Measurements from ENCODE around the gene ACSM2B. TPM values are rescaled to one million over a fixed set of nuclear protein-coding genes. Genes with fewer than 3 reads are reported as not detected.
"Not testable (repeated sequence)": the region's sequence is repeated elsewhere in the genome, so short reads cannot be mapped to it uniquely, and the experiment has no call there.

The ACSM2B gene
- total RNA-seq, 1 experiment from 2014 or later: not detected

DNA sequence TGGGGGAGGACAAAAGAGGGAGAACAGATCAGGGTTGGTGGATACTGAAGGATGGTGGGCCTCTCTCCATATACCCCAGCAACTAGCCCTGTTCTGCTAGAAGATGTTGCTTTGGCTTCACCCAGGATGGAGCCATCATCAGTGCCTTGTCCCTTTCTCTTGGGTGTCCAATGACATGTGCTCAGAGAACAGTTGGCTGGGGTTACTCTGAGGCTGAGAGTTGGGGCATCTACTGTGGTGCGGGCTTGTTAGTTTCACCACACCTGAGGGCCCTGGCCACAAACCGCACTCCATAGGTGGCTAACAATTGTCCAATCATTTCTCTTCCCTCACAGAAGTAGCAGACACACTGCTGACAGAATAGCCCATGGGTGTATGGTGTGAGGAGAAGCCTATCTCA lies 18.9 kb upstream of the ACSM2B start:
- DNase-seq (ENCODE audit: low read depth): not testable (repeated sequence)

DNA sequence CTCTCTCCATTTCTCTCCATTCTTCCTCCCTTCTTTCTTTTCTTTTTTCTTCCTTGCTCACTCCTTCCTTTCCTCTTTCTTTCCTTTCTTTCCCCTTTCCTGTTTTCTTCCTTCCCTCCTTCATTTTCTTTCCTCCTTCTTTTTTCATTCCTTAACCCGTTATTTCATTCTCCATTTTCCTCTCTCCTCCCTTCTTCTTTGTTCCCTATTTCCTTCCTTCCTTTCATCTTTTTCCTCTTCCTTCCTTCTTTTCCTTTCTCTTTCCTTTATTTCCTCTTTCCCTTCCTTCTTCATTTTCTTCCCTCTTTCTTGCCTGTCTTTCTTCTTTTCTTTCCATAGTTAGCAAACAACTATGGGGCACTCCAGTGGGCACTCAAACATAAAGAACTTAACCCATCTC lies 16.6 kb upstream of the ACSM2B start:
- not testable (repeated sequence) for DNase-seq (ENCODE audit: low read depth)

DNA sequence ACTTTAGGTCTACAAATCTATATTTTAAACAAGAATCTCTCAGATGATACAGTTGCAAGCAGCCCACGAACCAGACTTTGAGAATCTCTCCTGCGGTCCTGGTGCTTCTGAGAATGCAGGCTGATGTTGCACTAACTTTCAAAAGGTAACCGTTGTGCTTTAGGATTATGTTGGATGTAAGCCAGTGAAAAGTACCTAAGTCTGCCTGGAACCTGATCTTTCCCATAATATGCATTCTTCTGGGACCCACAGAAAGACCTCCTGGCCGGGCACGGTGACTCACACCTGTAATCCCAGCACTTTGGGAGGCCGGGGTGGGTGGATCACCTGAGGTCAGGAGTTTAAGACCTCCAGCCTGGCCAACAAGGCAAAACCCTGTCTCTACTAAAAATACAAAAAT lies 13.3 kb upstream of the ACSM2B start:
- not testable (repeated sequence) for DNase-seq (ENCODE audit: low read depth)

DNA sequence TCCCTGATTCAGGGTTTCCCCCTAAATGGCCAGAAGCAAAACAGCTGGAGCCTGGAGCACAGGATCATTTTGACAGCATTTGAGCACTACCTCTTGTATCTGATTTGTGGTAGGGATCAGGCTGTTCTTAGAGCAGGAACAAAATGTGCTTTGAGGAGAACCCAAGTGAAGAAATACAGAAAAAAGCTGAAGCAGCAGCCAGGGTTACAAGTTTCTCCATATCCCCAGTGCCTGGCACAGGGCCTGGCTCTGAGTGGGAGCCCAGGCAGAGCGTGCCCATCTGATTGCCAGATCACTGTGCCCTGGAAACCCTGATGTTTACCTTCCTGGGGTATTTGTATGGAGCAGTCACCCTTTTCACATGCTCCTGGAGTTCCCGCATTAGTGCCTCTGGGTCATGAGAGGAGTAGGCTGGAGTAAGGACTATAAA lies 11.5 kb upstream of the ACSM2B start:
- DNase-seq (ENCODE audit: low read depth): not testable (repeated sequence)

DNA sequence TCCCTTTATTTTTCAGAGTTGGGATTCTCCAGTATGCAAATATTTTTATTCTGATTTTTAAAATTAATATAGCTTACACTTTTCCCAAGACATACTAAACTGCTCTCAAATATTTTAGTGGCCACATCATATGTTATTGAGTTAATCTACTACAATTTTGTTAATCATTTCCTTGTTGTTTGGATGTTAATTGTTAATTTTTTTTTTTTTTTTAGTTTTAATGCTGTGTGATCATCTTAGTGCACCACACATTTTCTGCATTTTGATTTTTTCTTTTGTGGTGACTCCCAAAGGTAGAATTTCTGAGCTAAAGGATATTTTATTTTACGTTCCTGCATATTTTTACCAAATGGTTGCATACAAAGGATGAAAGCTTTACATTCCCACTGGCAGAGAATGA lies 10.5 kb upstream of the ACSM2B start:
- not testable (repeated sequence) for DNase-seq (ENCODE audit: low read depth)

DNA sequence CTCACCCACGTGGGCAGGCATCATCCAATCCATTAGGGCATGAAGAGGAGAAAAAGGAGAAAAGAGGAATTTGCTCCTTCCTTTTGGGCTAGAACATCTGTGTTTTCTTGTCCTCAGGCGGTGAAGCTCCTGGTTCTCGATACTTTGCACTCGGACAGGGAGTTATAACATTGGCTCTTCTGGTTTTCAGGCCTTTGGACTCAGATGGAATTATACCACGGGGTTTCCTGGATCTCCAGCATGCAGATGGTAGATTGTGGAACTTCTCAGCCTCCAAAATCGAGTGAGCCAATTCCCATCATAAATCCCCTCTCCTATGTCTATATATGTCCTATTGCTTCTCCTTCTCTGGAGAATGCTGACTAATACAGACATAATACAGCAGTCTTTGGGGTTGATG lies 9.9 kb upstream of the ACSM2B start:
- not testable (repeated sequence) for DNase-seq (ENCODE audit: low read depth)

DNA sequence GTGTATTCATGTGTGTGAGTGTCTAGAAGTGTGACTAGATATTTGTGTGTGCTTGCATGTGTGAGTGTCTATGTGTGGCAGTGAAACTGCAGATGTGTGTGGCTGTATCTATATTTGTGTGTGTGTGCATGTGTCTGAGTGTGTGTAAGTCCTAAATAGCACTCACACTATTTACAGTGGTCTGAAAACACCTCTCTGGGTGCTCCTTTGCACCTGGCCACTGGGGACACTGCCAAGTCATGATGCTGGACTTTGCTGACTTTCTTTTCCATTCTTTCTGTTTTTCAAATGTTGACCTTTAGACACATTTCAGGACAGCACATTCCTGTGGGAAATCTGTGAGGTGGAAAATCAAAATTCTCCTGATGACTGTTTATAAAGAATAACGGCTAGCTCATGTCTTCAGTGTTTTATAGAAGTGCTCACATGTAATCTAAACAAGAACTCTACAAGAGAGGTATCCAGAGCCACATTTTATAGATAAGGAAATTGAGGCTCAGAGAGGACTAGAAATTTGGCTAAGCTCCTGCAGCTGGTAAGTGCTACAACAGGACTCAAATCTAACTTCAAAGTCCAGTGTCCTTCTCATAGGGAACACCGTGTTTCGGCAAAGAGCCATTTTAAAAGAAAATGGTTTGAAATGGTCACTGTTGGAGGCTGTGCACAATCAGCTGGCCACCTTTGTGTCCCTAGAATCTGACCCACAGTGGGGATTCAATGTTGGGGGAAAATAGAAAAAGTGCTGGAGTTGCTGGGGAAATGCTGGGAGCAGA lies 4.5 kb upstream of the ACSM2B start:
- not testable (repeated sequence) for DNase-seq (ENCODE audit: low read depth)

DNA sequence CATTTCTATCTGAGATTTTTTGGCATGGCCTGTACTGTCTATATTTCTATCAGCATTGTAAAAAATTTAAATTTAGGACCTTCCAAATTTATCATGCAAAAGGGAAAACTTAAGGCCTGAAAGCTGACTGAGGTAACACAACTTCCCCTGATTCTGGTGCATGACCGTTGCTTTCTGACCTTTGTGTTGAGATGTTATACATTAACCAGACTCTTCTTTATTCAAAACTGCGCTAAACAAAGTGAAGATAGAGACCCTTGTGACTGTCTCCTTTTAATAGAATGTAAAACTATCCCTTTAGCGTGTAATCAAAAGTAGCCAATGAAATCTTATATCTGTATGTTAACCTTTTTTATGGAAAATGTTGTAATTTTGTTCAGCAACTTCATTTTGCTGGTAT lies 1.9 kb upstream of the ACSM2B start:
- DNase-seq (ENCODE audit: low read depth): not testable (repeated sequence)

DNA sequence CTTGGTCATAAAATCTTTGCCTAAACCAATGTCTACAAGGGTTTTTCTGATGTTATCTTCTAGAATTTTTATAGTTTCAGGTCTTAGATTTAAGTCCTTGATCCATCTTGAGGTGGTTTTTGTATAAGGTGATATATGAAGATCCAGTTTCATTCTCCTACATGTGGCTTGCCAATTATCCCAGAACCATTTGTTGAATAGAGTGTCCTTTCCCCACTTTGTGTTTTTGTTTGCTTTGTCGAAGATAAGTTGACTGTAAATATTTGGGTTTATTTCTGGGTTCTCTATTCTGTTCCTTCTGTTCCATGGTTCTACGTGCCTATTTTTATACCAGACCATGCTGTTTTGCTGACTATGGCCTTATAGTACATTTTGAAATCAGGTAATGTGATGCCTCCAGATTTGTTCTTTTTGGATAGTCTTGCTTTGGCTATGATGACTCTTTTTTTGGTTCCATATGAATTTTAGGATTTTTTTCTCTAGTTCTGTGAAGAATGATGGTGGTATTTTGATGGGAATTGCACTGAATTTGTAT lies 7.0 kb downstream of the ACSM2B start:
- DNase-seq (ENCODE audit: low read depth): not testable (repeated sequence)

DNA sequence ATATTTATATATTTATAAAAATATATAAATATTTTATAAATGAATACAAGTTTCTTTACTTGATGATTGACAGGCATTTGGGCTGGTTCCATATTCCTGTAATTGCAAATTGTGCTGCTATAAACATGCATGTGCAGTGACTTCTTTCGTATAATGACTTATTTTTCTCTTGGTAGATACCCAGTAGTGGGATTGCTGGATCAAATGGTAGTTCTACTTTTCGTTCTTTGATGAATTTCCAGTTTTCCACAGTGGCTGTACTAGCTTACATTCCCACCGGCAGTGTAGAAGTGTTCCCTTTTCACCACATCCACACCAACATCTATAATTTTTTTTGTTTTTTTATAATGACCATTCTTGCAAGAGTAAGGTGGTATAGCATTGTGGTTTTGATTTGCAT lies 7.8 kb downstream of the ACSM2B start:
- no peak for DNase-seq (ENCODE audit: low read depth)

DNA sequence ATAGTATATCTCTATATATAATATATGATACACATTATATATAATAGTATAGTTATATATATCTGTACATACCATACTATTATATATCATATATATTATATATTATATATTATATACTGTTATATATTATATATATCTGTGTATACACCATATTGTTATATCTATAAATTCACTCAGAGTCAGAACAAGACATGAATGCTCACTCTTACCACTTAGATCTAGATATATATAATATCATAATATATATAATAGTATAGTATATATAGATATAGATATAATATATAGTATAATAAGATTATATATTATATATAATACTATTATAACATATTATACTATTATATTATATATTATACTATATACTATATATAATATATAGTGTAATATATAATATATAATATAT lies 9.3 kb downstream of the ACSM2B start:
- DNase-seq (ENCODE audit: low read depth): no peak

DNA sequence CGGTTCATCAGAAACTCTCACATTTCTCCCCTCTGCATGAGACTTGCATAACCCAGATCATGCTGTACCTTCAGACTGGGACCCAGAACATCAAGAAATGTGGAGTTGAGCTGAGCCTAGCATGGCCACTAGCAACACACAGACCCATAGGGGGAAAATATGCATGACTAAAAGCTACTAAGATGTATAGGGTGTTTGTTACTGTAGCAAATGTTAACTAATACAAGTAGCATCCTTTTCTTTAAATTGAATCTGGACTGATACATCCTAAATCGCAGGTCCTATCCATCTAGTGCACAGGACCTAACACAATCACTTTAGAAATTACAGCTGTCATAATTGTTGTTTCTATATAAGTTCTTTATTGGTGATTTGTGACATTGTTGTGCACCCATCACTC lies 10.8 kb downstream of the ACSM2B start:
- not testable (repeated sequence) for DNase-seq (ENCODE audit: low read depth)

DNA sequence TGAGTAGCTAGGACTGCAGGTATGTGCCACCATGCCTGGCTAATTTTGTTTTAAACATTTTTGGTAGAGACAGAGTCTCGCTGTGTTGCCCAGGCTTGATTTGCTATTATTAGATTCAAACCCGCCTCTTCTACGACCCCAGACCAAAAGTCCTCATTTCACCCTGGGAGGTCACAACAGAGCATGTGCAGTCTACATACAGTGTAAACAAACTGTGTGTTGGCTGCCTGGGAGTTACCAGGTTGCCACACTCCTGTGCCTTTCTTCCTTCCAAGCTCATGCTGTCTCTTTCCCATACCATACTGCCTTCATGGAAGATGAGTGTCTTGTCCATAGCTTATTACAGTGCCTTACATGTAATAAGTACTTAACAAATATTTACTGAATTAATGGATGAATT lies 11.9 kb downstream of the ACSM2B start:
- not testable (repeated sequence) for DNase-seq (ENCODE audit: low read depth)

DNA sequence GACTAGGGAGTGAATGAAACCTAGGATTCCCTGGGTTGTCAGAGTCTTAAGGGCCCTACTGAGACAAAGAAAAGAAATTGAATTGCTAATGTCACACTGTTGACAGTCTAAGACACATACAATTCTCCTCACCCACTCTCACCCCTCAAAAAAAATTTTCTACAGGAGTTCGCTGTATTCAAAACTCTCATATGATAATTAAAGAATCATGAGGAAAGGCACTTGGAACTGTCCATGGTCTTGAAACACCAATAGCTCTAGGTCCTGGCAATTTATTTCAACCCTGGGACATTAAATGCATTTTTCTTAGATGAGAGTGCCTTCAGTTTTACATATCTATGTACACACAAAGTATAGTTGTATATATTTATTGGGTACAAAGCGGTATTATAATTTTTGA lies 20.5 kb downstream of the ACSM2B start:
- not testable (repeated sequence) for DNase-seq (ENCODE audit: low read depth)

DNA sequence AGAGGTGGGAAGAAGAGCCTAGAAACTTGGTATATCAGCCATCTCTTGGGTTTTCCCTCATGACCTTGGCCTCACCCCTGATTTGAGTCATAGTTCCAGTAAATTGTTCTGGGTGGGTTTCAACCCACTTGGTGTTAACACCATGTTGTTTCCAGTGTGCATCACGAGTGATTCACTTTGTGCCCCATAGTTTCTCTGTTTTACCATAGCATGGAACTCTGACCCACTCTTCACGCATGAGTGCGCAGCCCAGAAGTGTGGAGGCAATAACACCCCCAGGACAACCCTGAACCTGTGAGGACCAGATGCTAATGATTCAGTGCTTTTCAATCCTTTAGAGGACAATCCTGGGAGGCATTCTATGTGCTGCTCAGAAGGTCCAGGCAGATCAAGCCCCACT lies 21.5 kb downstream of the ACSM2B start:
- not testable (repeated sequence) for DNase-seq (ENCODE audit: low read depth)

DNA sequence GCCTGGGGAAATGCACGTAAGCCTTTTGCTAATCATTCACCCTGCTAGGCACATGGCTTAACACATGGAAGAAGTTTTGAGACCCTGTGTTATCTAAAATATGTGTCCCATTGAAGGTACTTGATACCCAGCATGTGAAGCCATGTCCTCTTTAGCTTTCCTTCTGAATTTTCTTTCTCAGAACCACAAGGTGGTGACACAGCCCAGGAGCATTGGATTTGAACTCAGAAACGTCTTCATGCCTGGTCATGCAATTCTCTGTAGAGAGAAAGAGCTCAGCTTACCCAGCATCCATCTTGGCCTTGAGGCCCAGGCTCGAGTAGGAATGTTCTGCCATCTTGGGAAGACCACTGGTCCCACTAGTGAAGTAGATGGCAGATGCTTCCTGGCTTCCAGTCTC lies 22.7 kb downstream of the ACSM2B start:
- DNase-seq (ENCODE audit: low read depth): not testable (repeated sequence)

DNA sequence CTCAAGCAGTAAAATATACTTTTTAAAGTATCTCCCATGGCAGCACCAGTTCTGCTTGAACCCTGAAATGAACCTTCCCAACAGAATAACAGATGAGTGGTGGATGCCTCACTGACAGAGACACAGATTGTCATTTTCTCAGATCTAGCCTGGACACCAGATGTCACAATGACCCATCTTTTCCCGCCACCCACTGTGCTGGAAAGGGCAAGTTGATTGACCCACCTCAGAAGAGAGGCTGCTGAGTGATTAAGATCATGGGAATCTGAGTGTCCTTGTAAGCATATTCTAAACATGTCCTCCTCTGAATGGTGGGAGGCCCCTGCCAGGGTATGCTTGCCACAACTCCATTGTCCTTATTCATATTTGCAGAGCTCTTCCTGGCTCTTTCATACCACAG lies 29.2 kb downstream of the ACSM2B start:
- DNase-seq (ENCODE audit: low read depth): not testable (repeated sequence)

DNA sequence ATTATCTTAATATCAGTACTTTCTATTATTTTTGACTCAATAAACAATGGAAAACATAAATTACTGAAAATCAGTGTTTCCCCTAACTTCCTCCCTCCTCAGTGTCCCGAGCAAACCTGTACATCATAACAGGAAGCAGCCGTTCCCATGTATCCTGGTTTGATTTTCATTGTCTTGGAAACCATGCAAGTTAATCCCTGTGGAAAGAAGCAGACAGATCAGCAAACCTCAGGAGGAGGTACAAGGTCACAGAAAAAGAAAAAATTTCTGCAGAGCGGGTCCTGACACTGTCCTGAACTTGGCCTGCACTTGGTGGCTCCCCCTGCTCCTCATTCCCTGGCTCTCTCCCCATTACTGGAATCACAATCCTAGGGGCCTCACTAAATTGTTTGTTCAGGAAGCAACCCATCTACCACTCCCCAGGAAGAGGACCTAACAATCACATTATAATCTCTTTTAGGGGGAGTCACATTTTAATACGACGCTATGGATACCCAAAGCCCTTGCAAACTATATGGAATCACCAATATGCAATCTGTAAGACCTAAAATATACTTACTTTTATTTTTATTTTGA lies 29.8 kb downstream of the ACSM2B start:
- not testable (repeated sequence) for DNase-seq (ENCODE audit: low read depth)

DNA sequence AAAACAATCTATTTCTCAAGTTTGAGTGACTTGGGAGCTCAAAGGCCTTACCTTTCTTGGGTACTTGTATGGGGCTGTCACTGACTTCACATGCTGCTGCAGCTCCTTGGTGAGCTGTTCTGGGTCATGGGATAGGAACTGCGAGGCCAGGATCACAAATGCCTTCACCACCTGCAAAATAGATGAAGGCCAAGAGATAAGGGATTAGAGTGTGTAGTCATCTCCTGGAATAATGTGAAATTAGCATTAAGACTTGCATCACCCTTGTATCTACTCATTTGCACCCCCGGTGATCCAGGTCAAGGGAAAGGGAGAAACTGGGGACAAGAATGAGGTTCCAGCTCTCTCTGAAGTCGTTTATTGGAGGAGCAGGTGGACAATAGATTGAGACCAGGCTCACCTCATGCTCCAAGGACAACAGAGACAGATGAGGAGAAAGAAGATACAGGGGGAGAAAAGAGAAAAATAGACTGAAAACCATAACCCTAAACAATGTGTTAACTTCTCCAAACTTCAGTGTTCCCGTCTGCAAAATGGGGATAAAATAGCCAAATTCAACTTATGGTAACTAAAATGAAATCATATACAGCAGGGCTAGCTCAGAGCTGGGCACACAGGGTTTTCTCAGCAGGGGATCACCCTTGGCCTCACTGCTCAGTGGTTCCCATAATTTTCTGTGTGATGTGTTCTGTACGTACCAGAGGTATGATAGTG lies 35.4 kb downstream of the ACSM2B start:
- not testable (repeated sequence) for DNase-seq (ENCODE audit: low read depth)

DNA sequence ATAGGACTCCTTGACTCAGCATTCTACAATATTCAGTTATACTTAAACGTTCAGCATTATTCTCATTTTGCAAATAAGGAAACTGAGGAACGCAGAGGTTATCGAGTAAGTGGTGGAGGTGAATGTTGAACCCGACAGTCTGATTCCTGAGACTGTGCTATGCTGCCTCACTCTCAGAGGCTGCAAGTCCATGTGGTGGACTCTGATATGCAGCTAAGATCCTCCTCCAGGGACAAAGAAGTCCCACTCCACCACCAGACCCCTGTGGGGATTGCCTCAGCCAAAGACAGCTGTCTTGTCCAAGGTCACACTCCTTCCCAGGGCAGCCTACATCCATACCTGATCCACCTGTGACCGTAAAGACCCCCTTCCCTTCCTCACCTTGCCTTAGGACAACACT lies 37.5 kb downstream of the ACSM2B start:
- no peak for DNase-seq (ENCODE audit: low read depth)

DNA sequence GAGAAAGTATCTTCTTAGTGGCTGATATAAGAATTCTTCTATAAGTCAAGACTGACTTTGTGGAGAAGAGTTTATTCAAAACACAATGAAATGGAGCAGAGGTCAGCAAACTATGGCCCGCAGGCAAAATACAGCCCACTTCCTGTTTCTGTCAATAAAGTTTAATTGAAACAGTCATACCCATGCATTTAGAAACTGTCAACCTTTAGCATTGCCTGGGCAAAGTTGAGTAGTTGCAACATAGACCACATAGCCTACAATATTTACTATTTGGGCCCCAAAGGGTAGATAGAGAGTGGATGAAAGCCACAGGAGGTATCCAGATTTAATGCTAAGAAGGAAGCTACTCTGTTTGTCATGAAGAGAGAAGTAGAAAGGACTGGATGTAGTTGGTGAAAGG lies 38.0 kb downstream of the ACSM2B start:
- no peak for DNase-seq (ENCODE audit: low read depth)

DNA sequence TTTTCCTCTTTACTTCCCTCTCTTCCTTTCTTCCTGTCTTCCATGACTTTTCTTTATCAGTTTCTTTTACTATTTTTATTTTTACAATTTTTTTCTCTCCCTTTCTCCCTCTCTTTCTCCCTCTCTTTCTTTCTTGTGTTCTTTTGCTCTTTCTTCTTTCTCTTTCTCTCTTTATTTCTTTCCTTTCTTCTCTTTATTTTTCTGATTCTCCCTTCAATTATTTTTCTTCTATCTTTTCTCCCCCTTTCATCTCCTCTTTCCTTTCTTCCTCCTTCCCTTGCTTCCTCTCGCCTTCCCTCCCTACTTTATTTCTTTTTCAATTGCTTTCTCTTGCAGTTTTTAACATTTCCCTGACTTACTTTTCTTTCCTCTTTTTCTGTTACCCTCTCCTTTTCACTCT lies 39.5 kb downstream of the ACSM2B start:
- not testable (repeated sequence) for DNase-seq (ENCODE audit: low read depth)
